CD14-positive monocyte (primary cell): Measurements from ENCODE around the gene BLID. TPM values are rescaled to one million over a fixed set of nuclear protein-coding genes. Genes with fewer than 3 reads are reported as not detected.

Experiments used
- DNase-seq, 3 donors: peaks; one replicate each; pipeline ENCODE4 v3.0.0-alpha.2; 2011 to 2022
- H2AFZ ChIP-seq: 2 replicates; pipeline ENCODE4 v1.6.0; 2012; ENCODE audit warnings: mild to moderate bottlenecking, low read depth, low read length, inconsistent platforms; ENCODE audit not compliant: insufficient read depth, poor library complexity, severe bottlenecking
- H3K27ac ChIP-seq, 2 donors: 1 replicate in 1 of 2; 2 replicates in 1 of 2; pipeline ENCODE4 v1.5.1; 2012 to 2013; ENCODE audit warnings: low read length in 2 of 2, control low read depth in 1 of 2, inconsistent platforms in 1 of 2, low read depth in 1 of 2, mild to moderate bottlenecking in 1 of 2
- H3K27me3 ChIP-seq, 2 donors: one replicate each; pipeline versions ENCODE4 v1.6.0 to v1.6.1; 2011 to 2013; ENCODE audit warnings: low read length in 2 of 2; ENCODE audit not compliant: control insufficient read depth in 2 of 2, insufficient read depth in 2 of 2
- H3K36me3 ChIP-seq, 2 donors: replicated peaks in 1 of 2; 1 replicate in 1 of 2; 2 replicates in 1 of 2; pipeline versions ENCODE4 v1.5.1 to v1.6.1; 2012 to 2013; ENCODE audit warnings: low read length in 2 of 2, control low read depth in 1 of 2, inconsistent platforms in 1 of 2, mild to moderate bottlenecking in 1 of 2; ENCODE audit not compliant: insufficient read depth in 2 of 2, control insufficient read depth in 1 of 2
- H3K4me1 ChIP-seq, 2 donors: 1 replicate in 1 of 2; 2 replicates in 1 of 2; pipeline versions ENCODE4 v1.5.1 to v1.6.1; 2012 to 2013; ENCODE audit warnings: low read length in 2 of 2, control low read depth in 1 of 2, inconsistent platforms in 1 of 2, mild to moderate bottlenecking in 1 of 2, moderate library complexity in 1 of 2; ENCODE audit not compliant: insufficient read depth in 2 of 2, control insufficient read depth in 1 of 2
- H3K4me2 ChIP-seq: replicated peaks from 2 replicates; pipeline ENCODE3; 2012; ENCODE audit warnings: low read length, moderate library complexity, mild to moderate bottlenecking; ENCODE audit not compliant: poor library complexity, severe bottlenecking; ENCODE audit errors: extremely low read depth
- H3K4me3 ChIP-seq, 3 experiments: fragments of 200-600 bp in 1 of 3; sonication (generic) in 1 of 3; replicated peaks in 1 of 3; 1 replicate in 2 of 3; 2 replicates in 1 of 3; pipeline ENCODE4 v1.5.1; 2011 to 2013; ENCODE audit warnings: low read length in 3 of 3, mild to moderate bottlenecking in 3 of 3, control low read depth in 2 of 3, low read depth in 2 of 3, inconsistent platforms in 1 of 3, moderate library complexity in 1 of 3
- H3K79me2 ChIP-seq: 2 replicates; pipeline ENCODE4 v1.6.0; 2012; ENCODE audit warnings: mild to moderate bottlenecking, control low read depth, inconsistent platforms, low read length, moderate library complexity; ENCODE audit not compliant: insufficient read depth
- H3K9ac ChIP-seq: 2 replicates; pipeline ENCODE4 v1.6.0; 2017; ENCODE audit warnings: low read length, mild to moderate bottlenecking; ENCODE audit not compliant: insufficient read depth, poor library complexity, severe bottlenecking
- H3K9me3 ChIP-seq, 2 donors: replicated peaks in 1 of 2; 1 replicate in 1 of 2; 2 replicates in 1 of 2; pipeline versions ENCODE4 v1.5.1 to v1.6.1; 2012 to 2013; ENCODE audit warnings: low read length in 2 of 2, control low read depth in 1 of 2; ENCODE audit not compliant: control insufficient read depth in 1 of 2, insufficient read depth in 1 of 2
- H4K20me1 ChIP-seq: 2 replicates; pipeline ENCODE4 v1.6.0; 2012; ENCODE audit warnings: mild to moderate bottlenecking, low read length, control low read depth, moderate library complexity; ENCODE audit not compliant: insufficient read depth
- H3K27ac Mint-ChIP-seq, 7 donors: one replicate each; pipeline ENCODE4 v1.8.0; 2020; ENCODE audit warnings: mild to moderate bottlenecking in 7 of 7, mixed read lengths in 7 of 7, moderate library complexity in 6 of 7, inconsistent platforms in 2 of 7
- H3K27me3 Mint-ChIP-seq, 3 donors: one replicate each; pipeline ENCODE4 v1.8.0; 2021 to 2022; ENCODE audit warnings: low read depth in 3 of 3, mild to moderate bottlenecking in 3 of 3, mixed read lengths in 3 of 3, moderate library complexity in 3 of 3, inconsistent platforms in 1 of 3
- H3K36me3 Mint-ChIP-seq, 2 donors: one replicate each; pipeline ENCODE4 v1.8.0; 2020; ENCODE audit warnings: mixed read lengths in 2 of 2, inconsistent platforms in 1 of 2, mild to moderate bottlenecking in 1 of 2
- H3K4me1 Mint-ChIP-seq: one replicate; pipeline ENCODE4 v1.8.0; 2020; ENCODE audit warnings: mild to moderate bottlenecking, mixed read lengths
- H3K4me3 Mint-ChIP-seq, 2 donors: one replicate each; pipeline ENCODE4 v1.8.0; 2020; ENCODE audit warnings: mild to moderate bottlenecking in 2 of 2, mixed read lengths in 2 of 2, moderate library complexity in 1 of 2
- H3K9me3 Mint-ChIP-seq, 7 donors: one replicate each; pipeline ENCODE4 v1.8.0; 2020 to 2022; ENCODE audit warnings: mixed read lengths in 7 of 7, mild to moderate bottlenecking in 6 of 7, moderate library complexity in 6 of 7, inconsistent platforms in 2 of 7
- WGBS: methylation state at CpG from one replicate; pipeline ENCODE4 v1.1.5; 2013; ENCODE audit warnings: missing lambda C conversion rate; ENCODE audit not compliant: insufficient coverage; 5-methylcytosine and 5-hydroxymethylcytosine counted together
- intact Hi-C, 2 donors: fragments of 100-400 bp; cut with micrococcal nuclease; formaldehyde crosslinking; loops; one replicate each; pipeline versions ENCODE4 v1.15.0 to v1.15.1; 2023
- polyA plus RNA-seq, 3 donors: library from polyadenylated mRNA; depleted of rRNA in 1 of 3; unstranded in 2 of 3; stranded (reverse) in 1 of 3; fragments of 300-500 nt in 2 of 3; fragments of >200 nt in 1 of 3; fragmentation: Illumina TruSeq in 2 of 3; gene quantifications; 1 replicate in 2 of 3; 2 replicates in 1 of 3; pipeline ENCODE4 v1.2.3, GENCODE V29; 2012 to 2021
- TF ChIP-seq, protein P1 (sequence below): fragments of 200-600 bp; IDR thresholded peaks from one replicate; pipeline ENCODE4 v1.8.0; 2022; ENCODE audit warnings: antibody characterized with exemption, mild to moderate bottlenecking

The BLID gene
- polyA plus RNA-seq, 3 donors: not detected

DNA sequence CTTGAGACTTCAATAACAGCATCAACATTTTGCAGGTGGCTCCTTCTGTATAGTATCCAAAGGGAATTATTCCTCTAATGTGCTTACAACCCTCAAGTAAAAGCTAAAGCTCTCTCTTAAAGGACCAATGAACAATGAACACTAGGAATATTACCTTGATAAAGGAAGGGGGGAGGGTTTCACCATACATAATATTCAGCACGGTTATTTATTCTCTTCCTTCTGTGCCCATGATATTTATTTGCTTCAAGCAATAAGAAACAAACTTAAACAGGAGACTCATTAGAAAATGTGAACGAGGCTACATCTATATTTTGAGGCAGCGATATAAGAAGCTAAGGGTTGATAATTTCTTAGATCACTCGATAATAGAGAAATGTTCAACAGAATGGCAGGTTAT is 21.2 kb downstream of the BLID start:
- no peak overlapping the region for H3K4me3 ChIP-seq
- intact Hi-C loops: no loop called here
- Mint-ChIP-seq H3K36me3 (no peaks in the 10 kb centered on the region), H3K9me3 (peaks cover 0 to 2% (median 0%) of the 10 kb centered on the region in 7 donors), H3K4me1 (peaks cover 1% of the 10 kb centered on the region), H3K4me3 (no peak overlapping the region), H3K27me3 (peaks cover 18 to 33% (median 33%) of the 10 kb centered on the region in 3 donors), H3K27ac (no peak overlapping the region)
- no peak overlapping the region for H3K27ac ChIP-seq
- TF ChIP-seq, protein P1, sequence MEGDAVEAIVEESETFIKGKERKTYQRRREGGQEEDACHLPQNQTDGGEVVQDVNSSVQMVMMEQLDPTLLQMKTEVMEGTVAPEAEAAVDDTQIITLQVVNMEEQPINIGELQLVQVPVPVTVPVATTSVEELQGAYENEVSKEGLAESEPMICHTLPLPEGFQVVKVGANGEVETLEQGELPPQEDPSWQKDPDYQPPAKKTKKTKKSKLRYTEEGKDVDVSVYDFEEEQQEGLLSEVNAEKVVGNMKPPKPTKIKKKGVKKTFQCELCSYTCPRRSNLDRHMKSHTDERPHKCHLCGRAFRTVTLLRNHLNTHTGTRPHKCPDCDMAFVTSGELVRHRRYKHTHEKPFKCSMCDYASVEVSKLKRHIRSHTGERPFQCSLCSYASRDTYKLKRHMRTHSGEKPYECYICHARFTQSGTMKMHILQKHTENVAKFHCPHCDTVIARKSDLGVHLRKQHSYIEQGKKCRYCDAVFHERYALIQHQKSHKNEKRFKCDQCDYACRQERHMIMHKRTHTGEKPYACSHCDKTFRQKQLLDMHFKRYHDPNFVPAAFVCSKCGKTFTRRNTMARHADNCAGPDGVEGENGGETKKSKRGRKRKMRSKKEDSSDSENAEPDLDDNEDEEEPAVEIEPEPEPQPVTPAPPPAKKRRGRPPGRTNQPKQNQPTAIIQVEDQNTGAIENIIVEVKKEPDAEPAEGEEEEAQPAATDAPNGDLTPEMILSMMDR: no peak
- H3K79me2 ChIP-seq: no peaks in the 10 kb centered on the region
- no peaks in the 10 kb centered on the region for H3K9me3 ChIP-seq
- no peak overlapping the region for H2AFZ ChIP-seq
- WGBS: 100% methylated on average over 1 of the region's 4 CpGs
- no peaks in the 10 kb centered on the region for H4K20me1 ChIP-seq
- H3K27me3 ChIP-seq: peaks cover 29 to 38% of the 10 kb centered on the region in 2 donors
- no peak for DNase-seq
- no peak overlapping the region for H3K9ac ChIP-seq
- H3K4me1 ChIP-seq: no peaks in the 10 kb centered on the region
- H3K4me2 ChIP-seq: no peak overlapping the region
- no peaks in the 10 kb centered on the region for H3K36me3 ChIP-seq

DNA sequence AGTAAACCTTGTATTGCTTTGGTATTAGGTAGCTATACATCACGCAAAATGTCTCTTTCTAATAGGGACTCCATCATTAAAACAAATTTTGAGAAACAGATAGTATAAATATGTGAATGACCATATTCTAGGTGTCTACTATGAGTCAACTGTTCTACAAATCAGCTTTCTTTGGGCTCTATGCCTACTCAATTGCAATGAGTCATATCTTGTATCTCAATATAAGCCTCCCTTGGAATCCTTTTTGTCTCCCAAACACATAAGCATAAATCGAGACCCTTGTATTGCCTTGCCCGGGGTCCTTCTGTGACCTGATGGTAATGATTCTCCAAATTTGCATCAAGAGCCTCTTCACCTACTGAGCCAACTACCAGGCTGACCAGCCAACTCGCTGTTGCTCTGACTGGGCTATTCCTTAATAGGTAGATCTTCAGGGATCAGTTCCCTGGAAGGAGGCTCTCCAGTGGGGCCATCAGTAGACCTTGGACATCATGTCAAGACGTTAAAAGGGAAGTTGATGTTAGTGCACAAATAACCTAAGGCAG is 22.2 kb downstream of the BLID start:
- Histone ChIP-seq H3K27me3 (peaks cover 19 to 28% of the 10 kb centered on the region in 2 donors), H4K20me1 (no peaks in the 10 kb centered on the region), H3K4me1 (no peaks in the 10 kb centered on the region), H3K27ac (no peak overlapping the region), H3K9me3 (no peaks in the 10 kb centered on the region), H3K79me2 (no peaks in the 10 kb centered on the region), H2AFZ (no peak overlapping the region), H3K4me2 (no peak overlapping the region), H3K36me3 (no peaks in the 10 kb centered on the region), H3K4me3 (no peak overlapping the region), H3K9ac (no peak overlapping the region)
- no peaks in the 10 kb centered on the region for H3K4me1 Mint-ChIP-seq
- DNase-seq: no peak
- peaks cover 0 to 2% (median 0%) of the 10 kb centered on the region in 7 donors for H3K9me3 Mint-ChIP-seq
- H3K4me3 Mint-ChIP-seq: no peak overlapping the region
- no peaks in the 10 kb centered on the region for H3K36me3 Mint-ChIP-seq
- 80% methylated on average over 1 of the region's 5 CpGs for WGBS
- intact Hi-C loops: no loop called here
- TF ChIP-seq, protein P1: no peak
- peaks cover 18 to 33% (median 27%) of the 10 kb centered on the region in 3 donors for H3K27me3 Mint-ChIP-seq
- H3K27ac Mint-ChIP-seq: no peak overlapping the region
